HCT116 (cell line): ENCODE results near the gene ZSWIM4. TPM values are rescaled to one million over a fixed set of nuclear protein-coding genes. Genes with fewer than 3 reads are reported as not detected.

Experiments
- ATAC-seq: fragments of 200-7000 bp; cut with Tn5 transposase; 2 replicates; pipeline ENCODE4 v1.9.1; 2020; ENCODE audit warnings: mild to moderate bottlenecking, moderate library complexity
- BruUV-seq: library from RNA; stranded (reverse); fragments of 400-500 nt; replicated peaks from 2 replicates; lab custom pipeline; 2021; lab: Mats Ljungman, UMichigan
- CTCF ChIA-PET: fragments of 300-600 bp; sonication (Branson Sonifier 250); formaldehyde crosslinking; loops from one replicate; lab custom pipeline; 2021; ENCODE audit warnings: antibody characterized with exemption; lab: Charles Lee
- POLR2A ChIA-PET: fragments of 300-600, 350-600 bp; sonication (Branson Sonifier 250); formaldehyde crosslinking; loops from one replicate; lab custom pipeline; 2021; ENCODE audit warnings: antibody characterized with exemption; lab: Charles Lee
- RAD21 ChIA-PET, 2 experiments: fragments of 300-600 bp; sonication (Branson Sonifier 250); formaldehyde crosslinking; loops; one replicate each; lab custom pipeline; 2023; ENCODE audit warnings: low total read pairs in 2 of 2; ENCODE audit not compliant: uncharacterized antibody in 2 of 2, unreplicated experiment in 2 of 2, low non-redundant PET in 1 of 2; lab: Charles Lee
- DNase-seq: peaks from one replicate; pipeline ENCODE4 v3.0.0-alpha.2; 2010; ENCODE audit warnings: low read depth, low spot score
- H2AFZ ChIP-seq: fragments of 200-600 bp; shearing (Covaris generic), sonication (generic); 2 replicates; pipeline ENCODE4 v1.6.1; 2017; ENCODE audit warnings: low read depth, mixed run types, mixed read lengths, antibody characterized with exemption, low read length; ENCODE audit not compliant: poor library complexity, severe bottlenecking
- H3K27ac ChIP-seq: 2 replicates; pipeline ENCODE4 v1.5.1; 2012; ENCODE audit warnings: low read depth, low read length
- H3K27me3 ChIP-seq: fragments of 200-600 bp; sonication (generic); 2 replicates; pipeline ENCODE4 v1.6.1; 2016; ENCODE audit warnings: mixed run types, low read length, mixed read lengths; ENCODE audit not compliant: insufficient read depth
- H3K36me3 ChIP-seq, 2 experiments: fragments of 200-500 bp in 1 of 2; fragments of 200-600 bp in 1 of 2; sonication (Bioruptor generic) in 1 of 2; sonication (generic) in 1 of 2; 2 replicates each; pipeline versions ENCODE4 v1.5.1 to v1.6.1; 2014 to 2016; ENCODE audit warnings: low read length in 2 of 2, inconsistent platforms in 1 of 2, mixed read lengths in 1 of 2, mixed run types in 1 of 2; ENCODE audit not compliant: insufficient read depth in 2 of 2, control insufficient read depth in 1 of 2
- H3K4me1 ChIP-seq, 2 experiments: fragments of 200-600 bp in 1 of 2; sonication (generic) in 1 of 2; 2 replicates each; pipeline versions ENCODE4 v1.5.1 to v1.6.1; 2012 to 2017; ENCODE audit warnings: low read length in 2 of 2, inconsistent platforms in 1 of 2, mild to moderate bottlenecking in 1 of 2, mixed read lengths in 1 of 2, mixed run types in 1 of 2, moderate library complexity in 1 of 2; ENCODE audit not compliant: insufficient read depth in 2 of 2, control insufficient read depth in 1 of 2
- H3K4me2 ChIP-seq: fragments of 200-600 bp; sonication (generic); 2 replicates; pipeline ENCODE4 v1.6.1; 2017; ENCODE audit warnings: mixed run types, low read length, mixed read lengths
- H3K4me3 ChIP-seq, 2 experiments: fragments of 200-600 bp in 1 of 2; sonication (generic) in 1 of 2; replicated peaks in 1 of 2; 2 replicates each; pipeline ENCODE4 v1.5.1; 2011 to 2016; ENCODE audit warnings: low read length in 2 of 2, control low read depth in 1 of 2, low read depth in 1 of 2, mild to moderate bottlenecking in 1 of 2, mixed read lengths in 1 of 2, mixed run types in 1 of 2
- H3K79me2 ChIP-seq: fragments of 200-600 bp; sonication (generic); 2 replicates; pipeline ENCODE4 v1.6.1; 2017; ENCODE audit warnings: mild to moderate bottlenecking, mixed run types, low read length, moderate library complexity, mixed read lengths; ENCODE audit not compliant: insufficient read depth
- H3K9ac ChIP-seq: fragments of 200-600 bp; sonication (generic); 2 replicates; pipeline ENCODE4 v1.6.1; 2016; ENCODE audit warnings: low read length, mixed read lengths
- H3K9me2 ChIP-seq: fragments of 200-600 bp; sonication (generic), shearing (Covaris generic); 2 replicates; pipeline ENCODE4 v1.6.1; 2017; ENCODE audit warnings: mixed run types, mild to moderate bottlenecking, moderate library complexity; ENCODE audit not compliant: insufficient read depth
- H3K9me3 ChIP-seq, 2 experiments: fragments of 200-500 bp in 1 of 2; fragments of 200-600 bp in 1 of 2; sonication (Bioruptor generic) in 1 of 2; sonication (generic) in 1 of 2; 2 replicates each; pipeline ENCODE4 v1.6.1; 2014 to 2017; ENCODE audit warnings: low read length in 2 of 2, mixed read lengths in 2 of 2, inconsistent platforms in 1 of 2, low read depth in 1 of 2, mild to moderate bottlenecking in 1 of 2, mixed run types in 1 of 2, moderate library complexity in 1 of 2; ENCODE audit not compliant: control insufficient read depth in 1 of 2, insufficient read depth in 1 of 2
- H4K20me1 ChIP-seq: fragments of 200-600 bp; sonication (generic), shearing (Covaris generic); 2 replicates; pipeline ENCODE4 v1.6.1; 2017; ENCODE audit warnings: mixed run types, mild to moderate bottlenecking, moderate library complexity; ENCODE audit not compliant: insufficient read depth
- CBX3 ChIP-seq: IDR thresholded peaks from 2 replicates; pipeline ENCODE4 v1.6.1; 2012; ENCODE audit warnings: low read depth
- EGR1 ChIP-seq: IDR thresholded peaks from 2 replicates; pipeline ENCODE4 v1.6.1; 2012; ENCODE audit warnings: low read depth
- ELF1 ChIP-seq: IDR thresholded peaks from 2 replicates; pipeline ENCODE4 v1.6.1; 2012; ENCODE audit warnings: low read depth, borderline replicate concordance
- JUND ChIP-seq: IDR thresholded peaks from 2 replicates; pipeline ENCODE4 v1.6.1; 2012
- POLR2AphosphoS5 ChIP-seq: IDR thresholded peaks from 2 replicates; pipeline ENCODE4 v1.6.1; 2011; ENCODE audit warnings: mild to moderate bottlenecking, low read depth, low read length, moderate library complexity
- SP1 ChIP-seq: IDR thresholded peaks from 2 replicates; pipeline ENCODE4 v1.6.1; 2012; ENCODE audit warnings: low read depth
- SRF ChIP-seq: IDR thresholded peaks from 2 replicates; pipeline ENCODE4 v1.6.1; 2012; ENCODE audit warnings: low read depth
- YY1 ChIP-seq: IDR thresholded peaks from 2 replicates; pipeline ENCODE4 v1.6.1; 2011; ENCODE audit warnings: low read length, low read depth, moderate library complexity, mild to moderate bottlenecking; ENCODE audit not compliant: insufficient replicate concordance; ENCODE audit errors: extremely low read depth
- ZNF274 ChIP-seq: fragments of 200-500 bp; sonication (Bioruptor generic); IDR thresholded peaks from 2 replicates; pipeline ENCODE4 v1.6.1; 2014; ENCODE audit warnings: mild to moderate bottlenecking, low read depth, low read length, inconsistent platforms
- intact Hi-C: fragments of 100-400 bp; cut with micrococcal nuclease; formaldehyde crosslinking; loops from 2 replicates; pipeline ENCODE4 v1.10.0; 2022
- total RNA-seq: library from RNA; stranded (reverse); gene quantifications from one replicate; pipeline ENCODE4 v1.2.1, GENCODE V29; 2021; ENCODE audit not compliant: unreplicated experiment
- TF ChIP-seq, protein P1 (sequence below): IDR thresholded peaks from 2 replicates; pipeline ENCODE4 v1.6.1; 2011; ENCODE audit warnings: mild to moderate bottlenecking, low read length, moderate library complexity; ENCODE audit not compliant: insufficient replicate concordance; ENCODE audit errors: extremely low read depth
- TF ChIP-seq, protein P2 (sequence below): IDR thresholded peaks from 2 replicates; pipeline ENCODE4 v1.6.1; 2012
- TF ChIP-seq, protein P3 (sequence below): IDR thresholded peaks from 2 replicates; pipeline ENCODE4 v1.6.1; 2012; ENCODE audit warnings: low read depth

Gene ZSWIM4
- total RNA-seq, 1 experiment from 2014 or later = 9.8 TPM

DNA sequence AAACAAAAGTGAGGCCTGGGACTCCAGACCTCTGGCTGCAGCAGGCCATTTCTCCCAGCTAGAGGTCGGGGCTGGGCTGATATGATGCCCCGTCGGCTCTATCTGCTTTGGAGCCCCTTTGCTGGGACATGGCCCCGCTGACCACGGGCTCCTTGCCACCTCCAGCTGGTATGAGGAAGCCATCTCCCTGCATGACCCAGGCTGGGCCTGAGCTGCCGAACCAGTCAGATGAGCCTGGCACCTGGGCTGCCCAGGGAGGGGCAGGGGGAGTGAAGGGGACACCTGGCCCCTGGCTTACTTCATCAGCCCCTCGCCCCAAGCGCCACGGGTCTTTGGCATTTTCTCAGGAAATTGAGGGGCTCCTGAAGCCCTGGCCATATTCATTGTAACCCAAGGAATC, 7.8 kb downstream of the ZSWIM4 start:
- ChIA-PET POLR2A (interaction anchor here (1.2 kb wide), 1 partner anchor 51 kb away, joined by 3 read pairs; no protein-coding TSS in a partner anchor), RAD21 (interaction anchor here in 1 of 2 experiments (1.2 kb wide), 1 partner anchor 59 kb away, joined by 3 read pairs; no protein-coding TSS in a partner anchor)
- no peak overlapping the region for H3K4me3 ChIP-seq
- H3K9ac ChIP-seq = peak overlapping the region; percentile 7; the same call in 1 of the 2 replicates
- H3K27me3 ChIP-seq = no peaks in the 10 kb centered on the region
- peaks cover 0 to 3% of the 10 kb centered on the region in 2 experiments; a peak in 1 of 4 replicates for H3K36me3 ChIP-seq
- H3K4me1 ChIP-seq = peaks cover 13 to 31% of the 10 kb centered on the region in 2 experiments
- DNase-seq (no peak), ATAC-seq (peak; percentile 37; the same call in 1 of the 2 replicates)
- H4K20me1 ChIP-seq = no peaks in the 10 kb centered on the region
- H3K9me2 ChIP-seq = no peaks in the 10 kb centered on the region
- H3K79me2 ChIP-seq = no peaks in the 10 kb centered on the region
- TF ChIP-seq SP1 (peak; percentile 30; the same call in 1 of the 2 replicates), EGR1 (no peak)
- TF ChIP-seq, all 23 proteins: peak for 1
- Histone ChIP-seq H2AFZ (no peak overlapping the region), H3K4me2 (peak overlapping the region; percentile 38), H3K9me3 (peaks cover 0 to 2% of the 10 kb centered on the region in 2 experiments; a peak in 1 of 4 replicates), H3K27ac (peak overlapping the region; percentile 63)
- CTCF ChIA-PET = interaction anchor here (0.6 kb wide), 1 partner anchor 12 kb away, joined by 5 read pairs; no protein-coding TSS in a partner anchor
- intact Hi-C loops = no loop called here
- no TSS peak for BruUV-seq

DNA sequence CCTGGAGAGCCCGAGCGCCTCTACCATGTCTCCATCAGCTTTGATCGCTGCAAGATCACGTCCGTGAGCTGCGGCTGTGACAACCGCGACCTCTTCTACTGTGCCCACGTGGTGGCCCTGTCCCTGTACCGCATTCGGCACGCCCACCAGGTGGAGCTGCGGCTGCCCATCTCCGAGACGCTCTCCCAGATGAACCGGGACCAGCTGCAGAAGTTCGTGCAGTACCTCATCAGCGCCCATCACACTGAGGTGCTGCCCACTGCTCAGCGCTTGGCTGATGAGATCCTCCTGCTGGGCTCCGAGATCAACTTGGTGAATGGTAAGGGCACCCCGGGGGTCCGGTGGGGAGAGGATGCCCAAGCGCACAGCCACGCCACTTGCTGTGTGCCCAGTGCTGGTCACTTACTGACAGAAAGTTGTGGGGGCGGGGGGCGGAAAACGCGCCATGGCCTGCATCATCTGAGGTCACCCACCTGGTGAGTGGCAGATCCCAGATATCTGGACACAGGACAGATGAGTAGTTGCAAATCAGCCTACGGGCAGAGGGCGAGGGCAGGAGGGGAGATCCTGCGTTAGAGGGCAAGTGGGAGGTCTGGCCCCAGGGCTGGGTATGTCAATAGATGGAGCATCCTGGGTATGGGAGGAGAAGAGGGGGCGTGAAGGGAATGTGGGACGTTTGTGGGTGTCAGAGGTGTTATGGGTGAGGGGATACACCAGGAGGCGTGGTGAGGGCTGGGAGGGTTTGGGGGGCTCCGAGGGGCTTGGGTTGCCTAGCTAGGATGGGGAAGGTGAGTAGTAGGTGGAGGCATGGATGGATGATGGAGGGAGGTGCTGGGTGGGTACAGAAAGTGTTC, 9.8 kb downstream of the ZSWIM4 start:
- H3K27ac ChIP-seq = no peak overlapping the region
- no peak overlapping the region for H2AFZ ChIP-seq
- peaks cover 11 to 26% of the 10 kb centered on the region in 2 experiments for H3K4me1 ChIP-seq
- H3K9me3 ChIP-seq = peaks cover 0 to 2% of the 10 kb centered on the region in 2 experiments; a peak in 1 of 4 replicates
- no peaks in the 10 kb centered on the region for H3K9me2 ChIP-seq
- peaks cover 3 to 12% of the 10 kb centered on the region in 2 experiments; a peak in 2 of 4 replicates for H3K36me3 ChIP-seq
- ATAC-seq = peak; percentile 84
- H3K4me2 ChIP-seq = no peak overlapping the region
- BruUV-seq = no TSS peak
- no peaks in the 10 kb centered on the region for H3K27me3 ChIP-seq
- no peak overlapping the region for H3K9ac ChIP-seq
- H3K4me3 ChIP-seq = no peak overlapping the region
- H4K20me1 ChIP-seq = no peaks in the 10 kb centered on the region
- no peak for DNase-seq
- ChIA-PET CTCF (no interaction called here), POLR2A (interaction anchor here (0.6 kb wide), 1 partner anchor 10 kb away, joined by 5 read pairs; no protein-coding TSS in a partner anchor), RAD21 (no interaction called here)
- H3K79me2 ChIP-seq = no peaks in the 10 kb centered on the region
- intact Hi-C loops = no loop called here
- TF ChIP-seq, protein P1, sequence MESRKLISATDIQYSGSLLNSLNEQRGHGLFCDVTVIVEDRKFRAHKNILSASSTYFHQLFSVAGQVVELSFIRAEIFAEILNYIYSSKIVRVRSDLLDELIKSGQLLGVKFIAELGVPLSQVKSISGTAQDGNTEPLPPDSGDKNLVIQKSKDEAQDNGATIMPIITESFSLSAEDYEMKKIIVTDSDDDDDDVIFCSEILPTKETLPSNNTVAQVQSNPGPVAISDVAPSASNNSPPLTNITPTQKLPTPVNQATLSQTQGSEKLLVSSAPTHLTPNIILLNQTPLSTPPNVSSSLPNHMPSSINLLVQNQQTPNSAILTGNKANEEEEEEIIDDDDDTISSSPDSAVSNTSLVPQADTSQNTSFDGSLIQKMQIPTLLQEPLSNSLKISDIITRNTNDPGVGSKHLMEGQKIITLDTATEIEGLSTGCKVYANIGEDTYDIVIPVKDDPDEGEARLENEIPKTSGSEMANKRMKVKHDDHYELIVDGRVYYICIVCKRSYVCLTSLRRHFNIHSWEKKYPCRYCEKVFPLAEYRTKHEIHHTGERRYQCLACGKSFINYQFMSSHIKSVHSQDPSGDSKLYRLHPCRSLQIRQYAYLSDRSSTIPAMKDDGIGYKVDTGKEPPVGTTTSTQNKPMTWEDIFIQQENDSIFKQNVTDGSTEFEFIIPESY = no peak
- TF ChIP-seq POLR2AphosphoS5 = no peak
- no peak for TF ChIP-seq CBX3
- TF ChIP-seq JUND = no peak
- TF ChIP-seq, protein P2, sequence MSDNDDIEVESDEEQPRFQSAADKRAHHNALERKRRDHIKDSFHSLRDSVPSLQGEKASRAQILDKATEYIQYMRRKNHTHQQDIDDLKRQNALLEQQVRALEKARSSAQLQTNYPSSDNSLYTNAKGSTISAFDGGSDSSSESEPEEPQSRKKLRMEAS = 0 out of 2 replicates have a peak, but pooled peaks have one; percentile 19
- TF ChIP-seq, protein P3, sequence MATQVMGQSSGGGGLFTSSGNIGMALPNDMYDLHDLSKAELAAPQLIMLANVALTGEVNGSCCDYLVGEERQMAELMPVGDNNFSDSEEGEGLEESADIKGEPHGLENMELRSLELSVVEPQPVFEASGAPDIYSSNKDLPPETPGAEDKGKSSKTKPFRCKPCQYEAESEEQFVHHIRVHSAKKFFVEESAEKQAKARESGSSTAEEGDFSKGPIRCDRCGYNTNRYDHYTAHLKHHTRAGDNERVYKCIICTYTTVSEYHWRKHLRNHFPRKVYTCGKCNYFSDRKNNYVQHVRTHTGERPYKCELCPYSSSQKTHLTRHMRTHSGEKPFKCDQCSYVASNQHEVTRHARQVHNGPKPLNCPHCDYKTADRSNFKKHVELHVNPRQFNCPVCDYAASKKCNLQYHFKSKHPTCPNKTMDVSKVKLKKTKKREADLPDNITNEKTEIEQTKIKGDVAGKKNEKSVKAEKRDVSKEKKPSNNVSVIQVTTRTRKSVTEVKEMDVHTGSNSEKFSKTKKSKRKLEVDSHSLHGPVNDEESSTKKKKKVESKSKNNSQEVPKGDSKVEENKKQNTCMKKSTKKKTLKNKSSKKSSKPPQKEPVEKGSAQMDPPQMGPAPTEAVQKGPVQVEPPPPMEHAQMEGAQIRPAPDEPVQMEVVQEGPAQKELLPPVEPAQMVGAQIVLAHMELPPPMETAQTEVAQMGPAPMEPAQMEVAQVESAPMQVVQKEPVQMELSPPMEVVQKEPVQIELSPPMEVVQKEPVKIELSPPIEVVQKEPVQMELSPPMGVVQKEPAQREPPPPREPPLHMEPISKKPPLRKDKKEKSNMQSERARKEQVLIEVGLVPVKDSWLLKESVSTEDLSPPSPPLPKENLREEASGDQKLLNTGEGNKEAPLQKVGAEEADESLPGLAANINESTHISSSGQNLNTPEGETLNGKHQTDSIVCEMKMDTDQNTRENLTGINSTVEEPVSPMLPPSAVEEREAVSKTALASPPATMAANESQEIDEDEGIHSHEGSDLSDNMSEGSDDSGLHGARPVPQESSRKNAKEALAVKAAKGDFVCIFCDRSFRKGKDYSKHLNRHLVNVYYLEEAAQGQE = no peak
- TF ChIP-seq SRF = no peak
- TF ChIP-seq ELF1 = no peak
- TF ChIP-seq ZNF274 = no peak
- TF ChIP-seq YY1 = no peak
